GM12892 (cell line): ENCODE data around the gene SNAP47.

Experiments used
- POLR2A ChIP-seq: IDR thresholded peaks from 2 replicates; pipeline ENCODE4 v1.6.1; 2011; ENCODE audit warnings: low read depth, low read length, control low read depth
- POLR2AphosphoS5 ChIP-seq: IDR thresholded peaks from 2 replicates; pipeline ENCODE4 v1.6.1; 2011; ENCODE audit warnings: low read depth, low read length, control low read depth

GRCh38 chr1:227824204-227824603 is 89.0 kb downstream of the SNAP47 start:
- TF ChIP-seq POLR2AphosphoS5 (no peak), POLR2A (no peak)
